ENCODE measurements around the gene MKNK1. TPM values are rescaled to one million over a fixed set of nuclear protein-coding genes. Genes with fewer than 3 reads are reported as not detected.
A peak's percentile ranks its signal among the peaks of the same experiment; 100 is the strongest.

Gene MKNK1
- polyA plus RNA-seq, 4 donors = 16.9 to 43.3 (median 29.4) TPM

GRCh38 chr1:46619656-46620258 lies 15.7 kb upstream of the MKNK1 start:
- DNase-seq (ENCODE audit: low read depth in 4 of 4, low spot score in 2 of 4) = no peak

GRCh38 chr1:46618754-46619415 lies 14.8 kb upstream of the MKNK1 start:
- no peak for DNase-seq (ENCODE audit: low read depth in 4 of 4, low spot score in 2 of 4)

GRCh38 chr1:46617833-46618232 lies 13.8 kb upstream of the MKNK1 start:
- no peak for DNase-seq (ENCODE audit: low read depth in 4 of 4, low spot score in 2 of 4)

- no peak for DNase-seq (ENCODE audit: low read depth in 4 of 4, low spot score in 2 of 4)
Observed at GRCh38 chr1:46617108-46617800, 13.2 kb upstream of the MKNK1 start.

GRCh38 chr1:46616277-46617107 lies 12.4 kb upstream of the MKNK1 start, which contains the start of gene MOB3C:
TSS of gene MOB3C (minus strand) at chr1:46616811. CDS start at chr1:46613321, 3,490 bp downstream.
- peak in 1 of 4 donors; percentile 41 for DNase-seq (ENCODE audit: low read depth in 4 of 4, low spot score in 2 of 4)

GRCh38 chr1:46615735-46616134 lies 11.7 kb upstream of the MKNK1 start:
- no peak for DNase-seq (ENCODE audit: low read depth in 4 of 4, low spot score in 2 of 4)

GRCh38 chr1:46615088-46615487 lies 11.0 kb upstream of the MKNK1 start:
- no peak for DNase-seq (ENCODE audit: low read depth in 4 of 4, low spot score in 2 of 4)

- DNase-seq (ENCODE audit: low read depth in 4 of 4, low spot score in 2 of 4) = no peak
Observed at GRCh38 chr1:46614604-46614984, 10.5 kb upstream of the MKNK1 start.

- DNase-seq (ENCODE audit: low read depth in 4 of 4, low spot score in 2 of 4) = peak in 2 of 4 donors; percentile 37 to 45
Observed at GRCh38 chr1:46613661-46614603, 9.9 kb upstream of the MKNK1 start.

GRCh38 chr1:46612937-46613660 lies 9.0 kb upstream of the MKNK1 start:
- no peak for DNase-seq (ENCODE audit: low read depth in 4 of 4, low spot score in 2 of 4)

GRCh38 chr1:46611691-46612221 lies 7.7 kb upstream of the MKNK1 start:
- no peak for DNase-seq (ENCODE audit: low read depth in 4 of 4, low spot score in 2 of 4)

GRCh38 chr1:46607345-46608130 lies 3.5 kb upstream of the MKNK1 start:
- DNase-seq (ENCODE audit: low read depth in 4 of 4, low spot score in 2 of 4) = no peak

- DNase-seq (ENCODE audit: low read depth in 4 of 4, low spot score in 2 of 4) = no peak
Observed at GRCh38 chr1:46606255-46606965, 2.3 kb upstream of the MKNK1 start.

GRCh38 chr1:46605232-46605631 lies 1.2 kb upstream of the MKNK1 start:
- no peak for DNase-seq (ENCODE audit: low read depth in 4 of 4, low spot score in 2 of 4)

- DNase-seq (ENCODE audit: low read depth in 4 of 4, low spot score in 2 of 4) = no peak
Observed at GRCh38 chr1:46603481-46603857, 599 bp downstream of the MKNK1 start.

GRCh38 chr1:46601257-46602007 lies 2.6 kb downstream of the MKNK1 start:
- no peak for DNase-seq (ENCODE audit: low read depth in 4 of 4, low spot score in 2 of 4)
